ENCODE measurements around the gene FARS2. TPM values are rescaled to one million over a fixed set of nuclear protein-coding genes. Genes with fewer than 3 reads are reported as not detected.

The FARS2 gene
- polyA plus RNA-seq, 3 donors, result 12.2 to 21.6 (median 17.7) TPM

DNA sequence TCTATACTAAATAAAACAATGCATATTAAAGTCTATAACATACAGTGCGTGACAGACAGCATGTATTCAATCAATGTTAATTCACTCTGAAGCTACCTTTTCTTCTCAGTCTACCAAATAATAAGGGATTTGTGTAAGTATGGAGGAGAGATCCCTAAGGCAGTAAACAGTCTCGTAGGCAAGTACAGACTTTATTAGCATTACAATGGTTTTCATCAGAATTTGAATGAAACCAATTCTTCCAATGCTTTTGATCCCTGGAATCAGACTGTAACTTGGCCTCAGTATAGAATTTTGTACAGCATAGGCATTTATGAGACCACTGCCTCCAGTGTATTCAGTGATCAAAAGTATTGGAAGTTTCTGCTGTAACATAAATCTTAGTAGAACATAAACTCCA lies 20.1 kb upstream of the FARS2 start:
- H3K36me3 Mint-ChIP-seq, result peaks cover 5% of the 10 kb centered on the region in 2 donors
- no peaks in the 10 kb centered on the region for H3K9me3 Mint-ChIP-seq
- H3K36me3 ChIP-seq (replicated peaks in 1 of 2; ENCODE audit: control insufficient read depth in 1 of 2, insufficient read depth in 2 of 2, low read length in 2 of 2), result peaks cover 0 to 16% of the 10 kb centered on the region in 2 donors
- no peaks in the 10 kb centered on the region for H4K20me1 ChIP-seq (ENCODE audit: insufficient read depth, low read length)
- DNase-seq, result no peak
- H3K27ac ChIP-seq (ENCODE audit: low read depth in 1 of 2, low read length in 2 of 2), result no peak overlapping the region
- no peaks in the 10 kb centered on the region for H3K27me3 Mint-ChIP-seq (ENCODE audit: low read depth in 3 of 3)
- H2AFZ ChIP-seq (ENCODE audit: insufficient read depth, low read depth, low read length, poor library complexity, severe bottlenecking), result no peak overlapping the region
- no peaks in the 10 kb centered on the region for H3K27me3 ChIP-seq (ENCODE audit: control insufficient read depth in 2 of 2, insufficient read depth in 2 of 2, low read length in 2 of 2)
- no peak overlapping the region for H3K4me3 ChIP-seq (replicated peaks in 1 of 3; ENCODE audit: low read depth in 2 of 3, low read length in 3 of 3)
- no peak for TF ChIP-seq CTCF (IDR thresholded peaks at IDR 0.05)
- no CpG with 5 or more reads among the region's 2 CpGs for WGBS (ENCODE audit: insufficient coverage)
- no peak overlapping the region for H3K9ac ChIP-seq (ENCODE audit: insufficient read depth, low read length, poor library complexity, severe bottlenecking)
- peaks cover 2% of the 10 kb centered on the region for H3K4me1 Mint-ChIP-seq
- no peak overlapping the region for H3K4me2 ChIP-seq (replicated peaks; ENCODE audit: extremely low read depth, low read length, poor library complexity, severe bottlenecking)
- no peaks in the 10 kb centered on the region for H3K9me3 ChIP-seq (replicated peaks in 1 of 2; ENCODE audit: control insufficient read depth in 1 of 2, insufficient read depth in 1 of 2, low read length in 2 of 2)
- no peaks in the 10 kb centered on the region for H3K79me2 ChIP-seq (ENCODE audit: insufficient read depth, low read length)
- intact Hi-C loops (cut with micrococcal nuclease), result no loop called here
- no peaks in the 10 kb centered on the region for H3K4me1 ChIP-seq (ENCODE audit: control insufficient read depth in 1 of 2, insufficient read depth in 2 of 2, low read length in 2 of 2)
- H3K27ac Mint-ChIP-seq, result no peak overlapping the region
- no peak overlapping the region for H3K4me3 Mint-ChIP-seq

DNA sequence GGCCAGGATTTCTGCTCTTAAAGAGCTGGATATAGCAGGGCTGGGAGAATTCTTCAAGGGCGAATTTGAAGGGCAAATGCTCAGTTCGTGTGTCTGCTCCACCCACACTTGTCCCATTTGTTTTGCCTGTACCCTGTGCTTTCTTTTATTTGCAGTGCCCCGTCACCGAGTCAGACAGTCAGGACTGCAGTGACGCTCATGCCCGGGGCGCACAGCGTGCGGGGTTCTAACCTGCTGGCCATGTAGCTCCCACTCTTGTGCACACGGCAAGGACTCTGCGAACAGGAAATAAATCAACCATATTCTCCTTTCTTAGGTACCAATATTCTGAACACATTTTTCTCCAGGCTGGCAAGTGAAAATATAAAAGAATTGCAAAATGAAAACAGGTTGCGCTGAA lies 18.2 kb upstream of the FARS2 start:
- Mint-ChIP-seq H3K4me3 (no peak overlapping the region), H3K27me3 (ENCODE audit: low read depth in 3 of 3) (no peaks in the 10 kb centered on the region), H3K4me1 (peaks cover 2% of the 10 kb centered on the region), H3K27ac (no peak overlapping the region), H3K9me3 (no peaks in the 10 kb centered on the region), H3K36me3 (peaks cover 5% of the 10 kb centered on the region in 2 donors)
- no peak for DNase-seq
- Histone ChIP-seq H3K27me3 (ENCODE audit: control insufficient read depth in 2 of 2, insufficient read depth in 2 of 2, low read length in 2 of 2) (no peaks in the 10 kb centered on the region), H3K4me2 (replicated peaks; ENCODE audit: extremely low read depth, low read length, poor library complexity, severe bottlenecking) (no peak overlapping the region), H3K9ac (ENCODE audit: insufficient read depth, low read length, poor library complexity, severe bottlenecking) (no peak overlapping the region), H3K4me3 (replicated peaks in 1 of 3; ENCODE audit: low read depth in 2 of 3, low read length in 3 of 3) (no peak overlapping the region), H3K36me3 (replicated peaks in 1 of 2; ENCODE audit: control insufficient read depth in 1 of 2, insufficient read depth in 2 of 2, low read length in 2 of 2) (peaks cover 0 to 16% of the 10 kb centered on the region in 2 donors), H3K4me1 (ENCODE audit: control insufficient read depth in 1 of 2, insufficient read depth in 2 of 2, low read length in 2 of 2) (no peaks in the 10 kb centered on the region), H3K27ac (ENCODE audit: low read depth in 1 of 2, low read length in 2 of 2) (no peak overlapping the region), H3K79me2 (ENCODE audit: insufficient read depth, low read length) (no peaks in the 10 kb centered on the region), H3K9me3 (replicated peaks in 1 of 2; ENCODE audit: control insufficient read depth in 1 of 2, insufficient read depth in 1 of 2, low read length in 2 of 2) (no peaks in the 10 kb centered on the region), H4K20me1 (ENCODE audit: insufficient read depth, low read length) (no peaks in the 10 kb centered on the region), H2AFZ (ENCODE audit: insufficient read depth, low read depth, low read length, poor library complexity, severe bottlenecking) (no peak overlapping the region)
- 99% methylated on average over 9 of the region's 12 CpGs for WGBS (ENCODE audit: insufficient coverage)
- TF ChIP-seq CTCF (IDR thresholded peaks at IDR 0.05), result no peak
- intact Hi-C loops (cut with micrococcal nuclease), result no loop called here

Measured in CD14-positive monocyte (primary cell).